ENCODE results near the gene WFIKKN2. TPM values are rescaled to one million over a fixed set of nuclear protein-coding genes. Genes with fewer than 3 reads are reported as not detected.
A peak's percentile ranks its signal among the peaks of the same experiment; 100 is the strongest.

Gene WFIKKN2
- not detected in 2 replicates for total RNA-seq (2014; rRNA removed; shearing (Covaris generic))

GRCh38 chr17:50835301-50836234 is at the start of gene WFIKKN2:
Gene WFIKKN2 (plus strand): TSS chr17:50835586. CDS start chr17:50835938, 352 bp downstream.
- DNase-seq = peak; percentile 74
- H3K4me3 ChIP-seq (ENCODE audit: insufficient read depth, low read depth, low read length) = no peak within 1 kb of the TSS
- no peaks in the 10 kb centered on the region for H3K36me3 ChIP-seq (replicated peaks; ENCODE audit: control insufficient read depth, insufficient read depth, low read length)
- no peaks in the 10 kb centered on the region for H3K27me3 ChIP-seq (ENCODE audit: control insufficient read depth, insufficient read depth, low read length)

GRCh38 chr17:50785946-50786570 is 49.3 kb upstream of the WFIKKN2 start:
- H3K36me3 ChIP-seq (replicated peaks; ENCODE audit: control insufficient read depth, insufficient read depth, low read length) = no peaks in the 10 kb centered on the region
- H3K4me3 ChIP-seq (ENCODE audit: insufficient read depth, low read depth, low read length) = no peak overlapping the region
- DNase-seq = no peak
- H3K27me3 ChIP-seq (ENCODE audit: control insufficient read depth, insufficient read depth, low read length) = no peaks in the 10 kb centered on the region

GRCh38 chr17:50787106-50787505 is 48.3 kb upstream of the WFIKKN2 start:
- Histone ChIP-seq H3K36me3 (replicated peaks; ENCODE audit: control insufficient read depth, insufficient read depth, low read length) (no peaks in the 10 kb centered on the region), H3K4me3 (ENCODE audit: insufficient read depth, low read depth, low read length) (no peak overlapping the region), H3K27me3 (ENCODE audit: control insufficient read depth, insufficient read depth, low read length) (no peaks in the 10 kb centered on the region)
- no peak for DNase-seq

GRCh38 chr17:50790618-50791017 is 44.8 kb upstream of the WFIKKN2 start:
- Histone ChIP-seq H3K4me3 (ENCODE audit: insufficient read depth, low read depth, low read length) (no peak overlapping the region), H3K27me3 (ENCODE audit: control insufficient read depth, insufficient read depth, low read length) (no peaks in the 10 kb centered on the region), H3K36me3 (replicated peaks; ENCODE audit: control insufficient read depth, insufficient read depth, low read length) (no peaks in the 10 kb centered on the region)
- DNase-seq = no peak

GRCh38 chr17:50792132-50792531 is 43.3 kb upstream of the WFIKKN2 start:
- no peaks in the 10 kb centered on the region for H3K36me3 ChIP-seq (replicated peaks; ENCODE audit: control insufficient read depth, insufficient read depth, low read length)
- no peaks in the 10 kb centered on the region for H3K27me3 ChIP-seq (ENCODE audit: control insufficient read depth, insufficient read depth, low read length)
- no peak overlapping the region for H3K4me3 ChIP-seq (ENCODE audit: insufficient read depth, low read depth, low read length)
- DNase-seq = no peak

- no peaks in the 10 kb centered on the region for H3K27me3 ChIP-seq (ENCODE audit: control insufficient read depth, insufficient read depth, low read length)
- DNase-seq = no peak
- no peaks in the 10 kb centered on the region for H3K36me3 ChIP-seq (replicated peaks; ENCODE audit: control insufficient read depth, insufficient read depth, low read length)
- H3K4me3 ChIP-seq (ENCODE audit: insufficient read depth, low read depth, low read length) = no peak overlapping the region
These were observed 42.4 kb upstream of the WFIKKN2 start for GRCh38 chr17:50793007-50793406.

- DNase-seq = no peak
- Histone ChIP-seq H3K4me3 (ENCODE audit: insufficient read depth, low read depth, low read length) (no peak overlapping the region), H3K36me3 (replicated peaks; ENCODE audit: control insufficient read depth, insufficient read depth, low read length) (no peaks in the 10 kb centered on the region), H3K27me3 (ENCODE audit: control insufficient read depth, insufficient read depth, low read length) (no peaks in the 10 kb centered on the region)
These were observed 41.0 kb upstream of the WFIKKN2 start for GRCh38 chr17:50794361-50794760.

- Histone ChIP-seq H3K4me3 (ENCODE audit: insufficient read depth, low read depth, low read length) (no peak overlapping the region), H3K36me3 (replicated peaks; ENCODE audit: control insufficient read depth, insufficient read depth, low read length) (no peaks in the 10 kb centered on the region), H3K27me3 (ENCODE audit: control insufficient read depth, insufficient read depth, low read length) (no peaks in the 10 kb centered on the region; the same call in 1 of the 2 replicates)
- DNase-seq = no peak
These were observed 38.1 kb upstream of the WFIKKN2 start for GRCh38 chr17:50797135-50797810.

- peak; percentile 46 for DNase-seq
- Histone ChIP-seq H3K36me3 (replicated peaks; ENCODE audit: control insufficient read depth, insufficient read depth, low read length) (no peaks in the 10 kb centered on the region), H3K27me3 (ENCODE audit: control insufficient read depth, insufficient read depth, low read length) (no peaks in the 10 kb centered on the region; the same call in 1 of the 2 replicates), H3K4me3 (ENCODE audit: insufficient read depth, low read depth, low read length) (no peak overlapping the region)
These were observed 36.7 kb upstream of the WFIKKN2 start for GRCh38 chr17:50798424-50799288.

- H3K27me3 ChIP-seq (ENCODE audit: control insufficient read depth, insufficient read depth, low read length) = no peaks in the 10 kb centered on the region; the same call in 1 of the 2 replicates
- peak; percentile 47 for DNase-seq
- H3K36me3 ChIP-seq (replicated peaks; ENCODE audit: control insufficient read depth, insufficient read depth, low read length) = no peaks in the 10 kb centered on the region
- no peak overlapping the region for H3K4me3 ChIP-seq (ENCODE audit: insufficient read depth, low read depth, low read length)
These were observed 35.8 kb upstream of the WFIKKN2 start for GRCh38 chr17:50799582-50799981.

GRCh38 chr17:50800196-50800700 is 35.1 kb upstream of the WFIKKN2 start:
- DNase-seq = no peak
- no peak overlapping the region for H3K4me3 ChIP-seq (ENCODE audit: insufficient read depth, low read depth, low read length)
- no peaks in the 10 kb centered on the region for H3K36me3 ChIP-seq (replicated peaks; ENCODE audit: control insufficient read depth, insufficient read depth, low read length)
- no peaks in the 10 kb centered on the region; the same call in 1 of the 2 replicates for H3K27me3 ChIP-seq (ENCODE audit: control insufficient read depth, insufficient read depth, low read length)

- H3K27me3 ChIP-seq (ENCODE audit: control insufficient read depth, insufficient read depth, low read length) = no peaks in the 10 kb centered on the region; the same call in 1 of the 2 replicates
- DNase-seq = no peak
- no peaks in the 10 kb centered on the region for H3K36me3 ChIP-seq (replicated peaks; ENCODE audit: control insufficient read depth, insufficient read depth, low read length)
- no peak overlapping the region for H3K4me3 ChIP-seq (ENCODE audit: insufficient read depth, low read depth, low read length)
These were observed 32.5 kb upstream of the WFIKKN2 start for GRCh38 chr17:50802609-50803571.

GRCh38 chr17:50803676-50804075 is 31.7 kb upstream of the WFIKKN2 start:
- no peaks in the 10 kb centered on the region; the same call in 1 of the 2 replicates for H3K27me3 ChIP-seq (ENCODE audit: control insufficient read depth, insufficient read depth, low read length)
- no peak overlapping the region for H3K4me3 ChIP-seq (ENCODE audit: insufficient read depth, low read depth, low read length)
- DNase-seq = no peak
- H3K36me3 ChIP-seq (replicated peaks; ENCODE audit: control insufficient read depth, insufficient read depth, low read length) = no peaks in the 10 kb centered on the region

All from H7 (cell line).